ENCODE data around the gene RGS12. TPM values are rescaled to one million over a fixed set of nuclear protein-coding genes. Genes with fewer than 3 reads are reported as not detected.

RGS12 gene
- total and polyA plus RNA-seq, 7 donors, result 3.0 to 21.6 (median 15.7) TPM

DNA sequence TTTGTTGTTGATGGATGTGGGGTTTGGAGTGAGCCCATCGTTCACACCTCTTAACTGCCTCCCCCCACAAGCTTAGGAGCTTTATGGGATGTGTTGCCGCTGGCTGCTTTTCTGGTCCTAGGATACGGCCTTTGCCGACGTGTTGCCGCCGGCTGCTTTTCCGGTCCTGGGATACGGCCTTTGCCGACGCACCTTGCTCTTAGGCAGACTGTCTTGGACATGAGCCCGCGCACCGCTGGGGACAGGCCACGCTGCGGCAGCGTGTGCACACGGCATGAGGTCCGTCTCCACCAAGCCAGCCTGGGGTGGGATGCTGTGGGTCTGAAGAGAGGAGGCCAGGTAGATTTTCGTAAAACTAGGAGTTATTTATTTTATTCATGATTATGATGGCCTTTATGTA lies 14.2 kb downstream of the RGS12 start:
- no peaks in the 10 kb centered on the region for H3K9me3 ChIP-seq
- H3K4me1 ChIP-seq, result peaks cover 0 to 26% (median 20%) of the 10 kb centered on the region in 4 donors
- WGBS, 2 donors, result 96 to 97% methylated on average over 20 of the region's 20 CpGs
- H3K4me3 ChIP-seq, result no peak overlapping the region
- intact Hi-C loops (cut with DNase I), result no loop called here
- TF ChIP-seq POLR2AphosphoS5 (IDR thresholded peaks at IDR 0.05) (no peak), POLR2A (IDR thresholded peaks at IDR 0.05) (no peak)
- H3K27ac ChIP-seq, result no peak overlapping the region
- H3K36me3 ChIP-seq, result no peaks in the 10 kb centered on the region
- no peaks in the 10 kb centered on the region for H3K27me3 ChIP-seq
- peak; percentile 50 for DNase-seq

DNA sequence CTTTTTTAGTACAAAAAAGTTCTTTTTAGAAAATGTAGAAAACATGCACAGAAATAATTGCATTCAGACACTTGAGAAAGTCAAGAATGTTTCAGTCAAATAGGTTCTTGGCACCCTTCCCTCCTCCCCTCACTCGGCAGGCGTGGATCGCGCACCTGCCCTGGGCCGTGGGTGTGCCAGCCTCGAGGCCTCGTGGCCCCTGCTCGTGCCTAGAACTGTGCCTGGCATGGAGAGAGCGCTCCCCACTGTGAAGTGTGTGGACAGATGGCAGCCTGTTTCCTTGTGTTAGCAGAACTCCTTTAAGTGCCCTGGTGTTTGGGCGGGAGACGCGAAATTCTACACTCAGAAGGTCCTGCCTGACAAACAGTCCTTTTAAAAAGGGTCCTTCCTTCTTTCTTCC lies 14.7 kb downstream of the RGS12 start:
- Histone ChIP-seq H3K4me3 (no peak overlapping the region), H3K4me1 (peaks cover 0 to 26% (median 20%) of the 10 kb centered on the region in 4 donors), H3K27me3 (no peaks in the 10 kb centered on the region), H3K27ac (no peak overlapping the region), H3K36me3 (no peaks in the 10 kb centered on the region), H3K9me3 (no peaks in the 10 kb centered on the region)
- TF ChIP-seq EP300 (IDR thresholded peaks at IDR 0.05) (no peak), POLR2A (IDR thresholded peaks at IDR 0.05) (no peak), POLR2AphosphoS5 (IDR thresholded peaks at IDR 0.05) (no peak)
- TF ChIP-seq, protein P1, sequence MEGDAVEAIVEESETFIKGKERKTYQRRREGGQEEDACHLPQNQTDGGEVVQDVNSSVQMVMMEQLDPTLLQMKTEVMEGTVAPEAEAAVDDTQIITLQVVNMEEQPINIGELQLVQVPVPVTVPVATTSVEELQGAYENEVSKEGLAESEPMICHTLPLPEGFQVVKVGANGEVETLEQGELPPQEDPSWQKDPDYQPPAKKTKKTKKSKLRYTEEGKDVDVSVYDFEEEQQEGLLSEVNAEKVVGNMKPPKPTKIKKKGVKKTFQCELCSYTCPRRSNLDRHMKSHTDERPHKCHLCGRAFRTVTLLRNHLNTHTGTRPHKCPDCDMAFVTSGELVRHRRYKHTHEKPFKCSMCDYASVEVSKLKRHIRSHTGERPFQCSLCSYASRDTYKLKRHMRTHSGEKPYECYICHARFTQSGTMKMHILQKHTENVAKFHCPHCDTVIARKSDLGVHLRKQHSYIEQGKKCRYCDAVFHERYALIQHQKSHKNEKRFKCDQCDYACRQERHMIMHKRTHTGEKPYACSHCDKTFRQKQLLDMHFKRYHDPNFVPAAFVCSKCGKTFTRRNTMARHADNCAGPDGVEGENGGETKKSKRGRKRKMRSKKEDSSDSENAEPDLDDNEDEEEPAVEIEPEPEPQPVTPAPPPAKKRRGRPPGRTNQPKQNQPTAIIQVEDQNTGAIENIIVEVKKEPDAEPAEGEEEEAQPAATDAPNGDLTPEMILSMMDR (IDR thresholded peaks at IDR 0.05), result no peak
- WGBS, 2 donors, result 73 to 88% methylated on average over 12 of the region's 12 CpGs
- intact Hi-C loops (cut with DNase I), result no loop called here
- DNase-seq, result peak; percentile 46

DNA sequence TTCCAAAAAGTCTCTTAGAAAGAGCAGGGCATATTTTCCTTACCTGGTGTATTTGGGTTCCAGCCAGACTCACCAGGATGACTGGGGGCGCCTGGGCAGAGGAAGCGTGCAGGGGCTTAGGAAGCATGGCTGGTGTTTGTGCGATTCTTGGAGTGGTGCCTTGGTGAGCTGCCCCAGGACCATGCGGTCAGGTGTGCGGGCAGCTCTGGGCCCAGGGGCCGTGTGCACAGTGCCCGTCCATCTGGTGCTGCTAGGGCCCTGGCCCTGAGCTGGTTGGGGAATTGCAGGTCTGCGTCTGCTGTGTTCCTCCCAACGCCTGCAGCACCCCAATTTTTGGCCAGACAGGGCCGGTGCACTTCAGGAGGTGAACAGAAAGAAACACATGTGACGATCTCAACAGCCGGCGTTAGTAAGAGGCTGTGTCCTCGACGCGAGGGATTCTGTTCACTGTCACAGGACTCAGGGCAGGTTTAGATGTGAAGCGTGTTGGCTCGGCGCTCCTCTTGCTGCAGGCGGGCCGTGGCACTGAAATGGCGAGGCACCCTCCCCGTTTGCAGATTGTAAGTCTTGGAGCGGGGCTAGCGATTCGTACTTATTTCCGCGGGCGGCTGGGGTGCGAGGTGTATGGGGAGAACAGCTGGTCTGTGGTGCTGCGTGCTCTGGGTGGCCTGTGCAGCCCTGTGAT lies 15.2 kb downstream of the RGS12 start:
- 93 to 95% methylated on average over 31 of the region's 31 CpGs for WGBS, 2 donors
- H3K27ac ChIP-seq, result no peak overlapping the region

GRCh38 chr4:3308691-3309090 lies 15.9 kb downstream of the RGS12 start:
- no peak overlapping the region for H3K27ac ChIP-seq
- no peaks in the 10 kb centered on the region for H3K9me3 ChIP-seq
- no peaks in the 10 kb centered on the region for H3K27me3 ChIP-seq
- 27 to 74% methylated on average over 14 of the region's 14 CpGs for WGBS, 2 donors
- H3K4me1 ChIP-seq, result peaks cover 0 to 26% (median 20%) of the 10 kb centered on the region in 4 donors
- H3K4me3 ChIP-seq, result no peak overlapping the region
- DNase-seq, result no peak
- intact Hi-C loops (cut with DNase I), result no loop called here
- no peaks in the 10 kb centered on the region for H3K36me3 ChIP-seq
- TF ChIP-seq POLR2A (IDR thresholded peaks at IDR 0.05), result no peak
- TF ChIP-seq POLR2AphosphoS5 (IDR thresholded peaks at IDR 0.05), result no peak
- TF ChIP-seq EP300 (IDR thresholded peaks at IDR 0.05), result no peak
- TF ChIP-seq, protein P1 (IDR thresholded peaks at IDR 0.05), result no peak

More for the DNA sequence above, 15.2 kb downstream of the RGS12 start:
- intact Hi-C loops (cut with DNase I), result no loop called here
- Histone ChIP-seq H3K36me3 (no peaks in the 10 kb centered on the region), H3K4me1 (peaks cover 0 to 26% (median 20%) of the 10 kb centered on the region in 4 donors), H3K4me3 (no peak overlapping the region), H3K9me3 (no peaks in the 10 kb centered on the region), H3K27me3 (no peaks in the 10 kb centered on the region)
- TF ChIP-seq, protein P1 (IDR thresholded peaks at IDR 0.05), result no peak
- TF ChIP-seq POLR2A (IDR thresholded peaks at IDR 0.05) (no peak), EP300 (IDR thresholded peaks at IDR 0.05) (no peak), POLR2AphosphoS5 (IDR thresholded peaks at IDR 0.05) (no peak)
- DNase-seq, result peak; percentile 57

- peaks cover 0 to 12% (median 6%) of the 10 kb centered on the region in 4 donors for H3K4me1 ChIP-seq
- DNase-seq, result no peak
- 86 to 91% methylated on average over 21 of the region's 21 CpGs for WGBS, 2 donors
- TF ChIP-seq POLR2A (IDR thresholded peaks at IDR 0.05) (no peak), EP300 (IDR thresholded peaks at IDR 0.05) (no peak), POLR2AphosphoS5 (IDR thresholded peaks at IDR 0.05) (no peak)
- TF ChIP-seq, protein P1 (IDR thresholded peaks at IDR 0.05), result no peak
- H3K27me3 ChIP-seq, result no peaks in the 10 kb centered on the region
- H3K27ac ChIP-seq, result no peak overlapping the region
- no peaks in the 10 kb centered on the region for H3K36me3 ChIP-seq
- H3K9me3 ChIP-seq, result no peaks in the 10 kb centered on the region
- intact Hi-C loops (cut with DNase I), result no loop called here
- no peak overlapping the region for H3K4me3 ChIP-seq
These were observed 17.7 kb downstream of the RGS12 start for GRCh38 chr4:3310301-3311094.

All from sigmoid colon (tissue), 7 donors.